Natural killer cell (primary cell): ENCODE results near the gene JARID2. TPM values are rescaled to one million over a fixed set of nuclear protein-coding genes. Genes with fewer than 3 reads are reported as not detected.

Source experiments
- ATAC-seq, 3 donors: fragments of 150-1000 bp in 2 of 3; fragments of 200-7000 bp in 1 of 3; cut with Tn5 transposase; 1 replicate in 1 of 3; 2 replicates in 2 of 3; pipeline ENCODE4 v1.10.0; 2021; ENCODE audit warnings: mild to moderate bottlenecking in 2 of 3, moderate library complexity in 2 of 3
- DNase-seq, 2 donors: peaks; one replicate each; pipeline versions ENCODE4 v3.0.0 to v3.0.0-alpha.2; 2013 to 2021; ENCODE audit warnings: mixed read lengths in 1 of 2
- H3K27ac ChIP-seq: one replicate; pipeline ENCODE4 v1.5.1; 2013; ENCODE audit warnings: mild to moderate bottlenecking, low read length
- H3K27me3 ChIP-seq: one replicate; pipeline ENCODE4 v1.6.1; 2013; ENCODE audit warnings: low read length; ENCODE audit not compliant: control insufficient read depth, insufficient read depth
- H3K36me3 ChIP-seq: one replicate; pipeline ENCODE4 v1.6.1; 2013; ENCODE audit warnings: low read length; ENCODE audit not compliant: control insufficient read depth, insufficient read depth
- H3K4me1 ChIP-seq: one replicate; pipeline ENCODE4 v1.6.1; 2013; ENCODE audit warnings: low read length; ENCODE audit not compliant: control insufficient read depth, insufficient read depth
- H3K4me3 ChIP-seq: one replicate; pipeline ENCODE4 v1.5.1; 2013; ENCODE audit warnings: low read length
- H3K9me3 ChIP-seq: one replicate; pipeline ENCODE4 v1.6.1; 2013; ENCODE audit warnings: low read length; ENCODE audit not compliant: control insufficient read depth, insufficient read depth
- H3K27ac Mint-ChIP-seq, 2 donors: one replicate each; pipeline ENCODE4 v1.8.0; 2022; ENCODE audit warnings: mild to moderate bottlenecking in 2 of 2, mixed read lengths in 2 of 2, moderate library complexity in 1 of 2
- H3K27me3 Mint-ChIP-seq, 2 donors: one replicate each; pipeline ENCODE4 v1.8.0; 2022; ENCODE audit warnings: low read depth in 2 of 2, mixed read lengths in 2 of 2
- H3K36me3 Mint-ChIP-seq: one replicate; pipeline ENCODE4 v1.8.0; 2022; ENCODE audit warnings: mixed read lengths
- H3K4me1 Mint-ChIP-seq, 2 donors: one replicate each; pipeline ENCODE4 v1.8.0; 2022; ENCODE audit warnings: mixed read lengths in 2 of 2
- H3K4me3 Mint-ChIP-seq: one replicate; pipeline ENCODE4 v1.8.0; 2022; ENCODE audit warnings: mild to moderate bottlenecking, moderate library complexity, mixed read lengths
- H3K9me3 Mint-ChIP-seq, 2 donors: one replicate each; pipeline ENCODE4 v1.8.0; 2022; ENCODE audit warnings: mixed read lengths in 2 of 2
- CTCF ChIP-seq: fragments of 200-600 bp; IDR thresholded peaks from one replicate; pipeline ENCODE4 v1.8.0; 2022; ENCODE audit warnings: antibody characterized with exemption
- WGBS: methylation state at CpG from one replicate; pipeline ENCODE4 v1.1.7; 2013; ENCODE audit warnings: missing lambda C conversion rate; ENCODE audit not compliant: insufficient coverage; 5-methylcytosine and 5-hydroxymethylcytosine counted together
- intact Hi-C: fragments of 100-400 bp; cut with micrococcal nuclease; formaldehyde crosslinking; loops from one replicate; pipeline ENCODE4 v1.14.2; 2022
- total RNA-seq, 4 donors: library from RNA; stranded (reverse); fragments of 120-200 nt in 1 of 4; gene quantifications; one replicate each; pipeline versions ENCODE4 v1.2.3 to v1.2.4, GENCODE V29; 2013 to 2022

The JARID2 gene
- total RNA-seq, 3 donors from 2014 or later (not counting 1 experiment from before 2014, with no cell fraction given) = 49.9 to 60.9 (median 60.5) TPM

GRCh38 chr6:15411766-15412165, 165.9 kb downstream of the JARID2 start:
- no peaks in the 10 kb centered on the region for H3K36me3 ChIP-seq
- ATAC-seq (peak in 2 of 3 donors; percentile 27 to 37), DNase-seq (no peak)
- H3K27me3 ChIP-seq = no peaks in the 10 kb centered on the region
- H3K27ac ChIP-seq = no peak overlapping the region
- Mint-ChIP-seq H3K4me1 (peaks cover 72 to 74% of the 10 kb centered on the region in 2 donors), H3K4me3 (peak overlapping the region; percentile 74), H3K9me3 (no peaks in the 10 kb centered on the region), H3K27ac (peak overlapping the region; percentile 71 to 72), H3K27me3 (no peaks in the 10 kb centered on the region), H3K36me3 (no peaks in the 10 kb centered on the region)
- intact Hi-C loops = no loop called here
- peaks cover 11% of the 10 kb centered on the region for H3K4me1 ChIP-seq
- 83% methylated on average over 1 of the region's 2 CpGs for WGBS
- H3K4me3 ChIP-seq = no peak overlapping the region
- no peak for TF ChIP-seq CTCF
- H3K9me3 ChIP-seq = no peaks in the 10 kb centered on the region

- no peaks in the 10 kb centered on the region for H3K36me3 ChIP-seq
- no peak overlapping the region for H3K4me3 ChIP-seq
- no peaks in the 10 kb centered on the region for H3K36me3 Mint-ChIP-seq
- H3K27ac Mint-ChIP-seq = peak overlapping the region in 1 of 2 donors; percentile 72
- H3K9me3 Mint-ChIP-seq = no peaks in the 10 kb centered on the region
- H3K27ac ChIP-seq = no peak overlapping the region
- ATAC-seq (no peak), DNase-seq (no peak)
- intact Hi-C loops = no loop called here
- WGBS = 97% methylated on average over 7 of the region's 9 CpGs
- H3K27me3 Mint-ChIP-seq = no peaks in the 10 kb centered on the region
- no peaks in the 10 kb centered on the region for H3K9me3 ChIP-seq
- no peaks in the 10 kb centered on the region for H3K27me3 ChIP-seq
- H3K4me3 Mint-ChIP-seq = peak overlapping the region; percentile 17
- H3K4me1 Mint-ChIP-seq = peaks cover 71 to 77% of the 10 kb centered on the region in 2 donors
- TF ChIP-seq CTCF = no peak
- H3K4me1 ChIP-seq = peaks cover 11% of the 10 kb centered on the region
These were observed 166.9 kb downstream of the JARID2 start for GRCh38 chr6:15412767-15413166.

- Histone ChIP-seq H3K4me1 (peaks cover 11% of the 10 kb centered on the region), H3K27me3 (no peaks in the 10 kb centered on the region), H3K27ac (no peak overlapping the region), H3K36me3 (no peaks in the 10 kb centered on the region), H3K4me3 (no peak overlapping the region), H3K9me3 (no peaks in the 10 kb centered on the region)
- 93% methylated on average over 3 of the region's 6 CpGs for WGBS
- DNase-seq = no peak
- peaks cover 71 to 77% of the 10 kb centered on the region in 2 donors for H3K4me1 Mint-ChIP-seq
- intact Hi-C loops = no loop called here
- peak overlapping the region; percentile 39 to 57 for H3K27ac Mint-ChIP-seq
- no peak for TF ChIP-seq CTCF
- no peaks in the 10 kb centered on the region for H3K9me3 Mint-ChIP-seq
- H3K4me3 Mint-ChIP-seq = no peak overlapping the region
- no peaks in the 10 kb centered on the region for H3K36me3 Mint-ChIP-seq
- no peaks in the 10 kb centered on the region for H3K27me3 Mint-ChIP-seq
- no peak for ATAC-seq
These were observed 167.8 kb downstream of the JARID2 start for GRCh38 chr6:15413466-15414234.
